NCI-H82 treated with DMSO at 0.1 percent for 48 hours (cell line): ENCODE data around the gene ASB1.
"Not testable (repeated sequence)": the region's sequence is repeated elsewhere in the genome, so short reads cannot be mapped to it uniquely, and the experiment has no call there.

ENCODE experiments used
- DNase-seq: peaks from one replicate; lab custom pipeline; 2025; ENCODE audit not compliant: unreplicated experiment; lab: John Stamatoyannopoulos, UW

The ASB1 gene

DNA sequence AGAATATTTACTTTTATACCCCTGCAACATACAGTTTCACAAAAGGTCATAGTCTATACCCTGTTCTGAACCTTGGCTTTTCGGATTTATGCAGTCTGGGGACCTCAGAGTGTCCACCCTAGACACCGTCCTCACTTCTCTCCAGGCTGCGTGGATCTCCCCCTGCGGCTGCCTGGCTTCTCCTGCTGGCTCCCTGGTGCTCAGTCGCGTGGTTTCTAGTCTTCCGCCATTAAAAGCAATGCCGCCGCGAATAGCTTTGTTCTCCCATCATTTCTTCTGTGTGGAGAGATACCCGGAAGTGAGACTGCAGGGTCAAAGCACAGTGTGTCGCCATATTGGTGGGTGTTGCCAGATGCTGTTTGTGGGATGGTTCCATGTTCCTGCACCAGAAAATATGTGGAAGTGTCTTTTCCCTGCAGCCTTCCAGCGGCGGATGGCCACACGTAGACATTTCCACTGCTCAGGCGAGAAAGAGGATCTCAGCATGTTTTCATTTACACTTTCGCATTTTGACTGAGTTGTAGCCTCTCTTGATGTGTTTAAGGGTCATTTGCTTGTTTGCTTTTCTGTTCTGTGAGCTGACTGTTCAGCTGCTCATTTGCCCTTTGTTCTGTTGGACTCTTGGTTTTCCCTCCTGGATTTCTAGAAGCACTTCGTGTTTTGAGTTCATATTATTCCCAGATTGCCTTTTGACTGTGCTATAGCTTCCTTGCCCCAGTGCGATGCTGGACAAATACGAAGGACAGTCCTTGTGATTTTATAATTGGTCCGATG, 22.9 kb upstream of the ASB1 start:
- DNase-seq = no peak

DNA sequence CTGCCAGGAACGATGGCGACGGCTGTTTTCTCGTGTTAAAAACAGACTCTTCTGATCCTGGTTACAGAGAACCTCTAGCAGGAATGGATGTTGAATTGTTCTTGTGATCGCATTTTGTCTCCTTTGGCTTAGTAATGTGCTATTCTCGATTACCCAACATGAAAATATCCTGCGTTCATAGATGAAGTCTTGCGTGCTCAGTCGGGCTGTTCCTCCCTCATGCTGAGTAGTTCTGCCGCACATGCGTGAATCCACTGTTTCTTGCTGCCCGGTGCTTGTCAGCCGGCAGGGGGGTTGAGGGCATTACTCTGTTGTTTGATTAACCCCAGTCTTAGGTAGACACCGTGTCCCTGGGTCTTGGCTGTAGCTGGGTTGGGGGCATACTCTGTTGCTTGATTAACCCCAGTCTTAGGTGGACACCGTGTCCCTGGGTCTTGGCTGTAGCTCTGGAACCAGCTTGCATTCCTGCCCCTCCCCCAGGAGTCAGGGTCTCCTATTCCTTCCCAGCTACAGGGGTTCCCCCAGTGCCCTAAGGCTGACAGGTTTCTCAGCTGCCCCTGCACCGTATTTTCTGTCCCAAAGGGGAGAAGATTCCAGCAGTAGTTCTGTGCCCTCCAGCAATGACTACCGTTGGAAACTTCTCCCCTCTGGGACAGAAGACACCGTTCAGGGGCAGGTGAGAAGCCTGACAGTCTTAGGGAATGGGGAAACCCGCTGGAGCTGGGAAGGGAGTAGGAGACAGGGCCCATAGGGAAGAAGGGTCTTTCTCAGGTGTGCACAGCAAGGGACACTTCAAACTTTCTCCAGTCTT, 22.1 kb upstream of the ASB1 start:
- no peak for DNase-seq

DNA sequence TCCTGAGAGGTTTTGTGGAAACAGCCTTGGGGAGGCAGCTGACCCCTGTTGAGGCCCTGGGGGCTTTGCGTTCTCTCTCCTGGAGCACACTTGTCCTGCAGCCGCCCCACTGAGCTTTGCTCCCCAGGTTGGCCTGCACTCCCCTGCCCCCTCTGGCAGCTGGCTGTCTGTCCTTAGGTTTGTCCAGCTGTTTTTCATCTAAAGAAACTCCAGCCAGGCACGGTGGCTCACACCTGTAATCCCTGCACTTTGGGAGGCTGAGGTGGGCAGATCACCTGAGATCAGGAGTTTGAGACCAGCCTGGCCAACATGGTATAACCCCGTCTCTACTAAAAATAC, 21.5 kb upstream of the ASB1 start:
- not testable (repeated sequence) for DNase-seq

DNA sequence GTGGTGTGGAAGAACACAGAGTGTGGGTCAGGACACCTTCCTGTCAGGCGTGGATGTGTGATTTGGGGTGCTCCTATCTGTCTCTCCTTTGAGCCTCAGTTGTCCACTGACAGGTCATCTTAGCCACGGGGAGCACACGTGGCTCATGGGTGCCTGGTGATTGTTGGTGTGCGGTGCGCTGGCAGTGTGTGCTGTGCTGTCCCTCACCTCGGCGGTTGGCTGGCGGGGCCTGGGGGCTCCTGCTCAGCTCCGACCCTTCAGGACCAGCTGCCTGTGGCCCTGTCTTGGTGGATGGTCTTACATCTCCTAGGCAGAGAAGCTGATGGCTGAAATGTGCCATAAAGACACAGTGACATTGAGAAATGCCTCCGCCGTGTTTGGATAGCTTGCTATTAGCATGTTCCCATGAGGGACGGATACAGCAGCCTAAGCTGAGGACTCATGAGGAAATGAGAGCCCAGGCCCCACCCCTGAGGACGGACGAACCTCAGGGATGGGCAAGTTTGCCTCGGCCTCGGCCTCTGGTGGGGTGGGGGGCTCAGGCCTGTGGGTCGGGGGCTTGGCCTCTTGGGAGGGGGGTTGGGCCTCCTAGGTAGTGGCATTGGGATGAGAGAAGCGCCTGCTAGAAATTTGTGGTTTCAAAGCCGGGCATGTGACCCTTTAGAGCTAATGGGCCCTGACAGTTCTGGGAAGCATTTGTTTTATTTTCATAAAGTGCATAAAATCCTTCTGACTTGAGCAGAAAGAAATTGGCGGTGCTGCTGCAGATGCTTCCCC, 20.3 kb upstream of the ASB1 start:
- no peak for DNase-seq

DNA sequence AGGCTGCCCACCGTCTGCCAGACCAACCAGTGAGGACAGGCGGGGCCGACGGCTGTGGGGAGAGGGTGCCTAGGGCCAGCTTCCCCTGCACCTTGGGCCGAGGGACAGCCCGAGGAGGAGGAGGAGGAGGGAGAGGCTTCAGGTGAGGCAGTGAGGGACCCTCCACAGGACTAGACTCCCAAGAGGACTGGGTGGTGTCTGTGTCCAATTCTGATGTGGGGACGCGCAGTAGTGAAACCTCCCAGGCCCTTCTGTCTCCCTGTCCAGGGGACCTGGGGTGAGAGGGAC, 19.8 kb upstream of the ASB1 start:
- no peak for DNase-seq

DNA sequence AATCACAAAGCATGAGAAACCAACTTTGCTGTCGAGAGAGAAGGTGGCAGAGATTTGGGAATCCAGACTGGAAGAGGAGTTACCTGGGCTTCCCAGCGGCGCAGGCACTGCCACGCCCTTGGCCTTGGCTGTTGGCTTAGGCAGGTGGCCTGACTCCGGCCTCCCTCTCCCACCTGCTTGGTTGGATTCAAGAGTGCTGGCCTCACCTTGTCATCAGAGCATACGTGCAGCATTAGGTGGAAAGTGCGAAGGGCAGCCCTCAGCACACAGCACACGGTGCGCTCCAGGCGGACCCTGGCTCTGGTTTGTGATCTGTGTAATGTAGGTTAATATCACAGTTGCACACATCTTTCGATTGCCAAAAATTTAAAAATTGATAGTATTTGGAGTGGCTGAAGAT, 19.2 kb upstream of the ASB1 start:
- no peak for DNase-seq

DNA sequence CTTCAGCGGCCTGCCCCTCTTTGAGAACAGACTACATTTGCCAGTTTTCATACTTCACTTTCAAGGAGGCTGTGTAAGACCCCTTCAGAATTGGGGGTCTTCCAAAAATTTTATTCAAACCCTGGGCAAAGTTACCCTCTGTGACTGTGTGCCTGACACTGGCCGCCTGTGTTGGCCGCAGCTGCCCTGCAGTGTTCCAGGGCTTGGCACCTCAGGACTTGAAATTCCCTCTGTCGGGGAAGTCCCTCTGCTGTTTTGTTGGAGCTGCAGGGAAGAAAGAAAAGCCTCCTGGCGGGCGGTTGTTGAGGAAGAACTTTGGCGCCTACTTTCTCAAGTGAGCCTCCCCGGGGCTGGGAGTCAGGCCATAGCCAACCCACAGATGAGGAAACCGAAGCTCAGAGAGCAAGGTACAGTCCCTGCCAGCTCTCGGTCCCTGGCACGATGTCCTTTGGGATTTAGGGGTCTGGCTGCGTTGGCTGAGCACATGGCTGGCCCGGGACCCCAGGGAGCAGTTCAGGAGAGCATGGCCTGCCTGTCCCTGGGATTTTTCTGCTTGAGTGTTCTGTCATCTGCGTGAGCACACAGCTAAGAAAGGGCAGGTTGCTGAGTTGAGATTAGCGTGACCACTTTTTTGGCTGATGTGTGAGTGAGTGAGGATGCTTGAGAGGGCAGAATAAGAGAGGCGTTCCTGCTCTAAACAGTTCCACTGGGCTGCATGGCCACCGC, 17.9 kb upstream of the ASB1 start:
- DNase-seq = no peak

DNA sequence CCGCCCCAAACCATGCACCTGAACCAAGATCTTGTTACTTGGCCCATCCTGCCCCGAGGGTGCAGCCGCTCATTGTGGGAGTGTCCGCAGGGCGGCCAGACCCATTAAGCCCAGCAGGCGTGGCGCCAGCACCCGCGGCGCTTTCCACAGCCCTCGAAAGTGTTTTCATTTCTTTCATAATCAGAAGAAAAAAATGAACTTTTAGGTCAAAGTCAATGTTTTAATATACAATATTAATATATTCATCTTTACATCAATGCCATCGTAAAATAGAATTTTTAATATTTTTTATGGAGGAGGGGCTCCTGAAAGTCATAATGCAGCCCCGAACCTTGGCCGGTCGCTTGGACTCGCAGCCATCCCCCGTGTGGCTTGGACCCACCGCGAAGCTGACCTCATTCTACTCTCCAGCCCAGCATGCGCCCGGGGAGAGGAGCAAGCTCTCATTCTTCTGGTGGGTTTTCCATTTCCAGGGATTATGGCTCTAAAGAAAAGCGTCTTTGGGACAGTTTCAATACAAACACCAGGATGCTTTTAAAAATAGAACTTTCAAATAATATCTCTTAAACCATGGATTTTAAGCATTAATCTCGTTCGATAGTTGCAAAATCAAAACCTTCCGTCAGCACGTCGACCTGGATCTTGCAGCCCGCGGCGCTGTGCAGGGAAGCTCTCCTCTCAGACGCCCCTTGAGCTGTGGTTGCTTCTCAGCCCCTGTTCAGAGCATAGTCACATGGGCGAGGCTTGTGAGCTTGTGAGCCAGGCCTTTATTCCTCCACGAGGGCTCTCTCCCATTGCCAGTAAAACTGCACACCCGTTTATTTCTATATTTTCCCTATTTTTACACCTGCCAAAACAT, 17.2 kb upstream of the ASB1 start:
- no peak for DNase-seq

DNA sequence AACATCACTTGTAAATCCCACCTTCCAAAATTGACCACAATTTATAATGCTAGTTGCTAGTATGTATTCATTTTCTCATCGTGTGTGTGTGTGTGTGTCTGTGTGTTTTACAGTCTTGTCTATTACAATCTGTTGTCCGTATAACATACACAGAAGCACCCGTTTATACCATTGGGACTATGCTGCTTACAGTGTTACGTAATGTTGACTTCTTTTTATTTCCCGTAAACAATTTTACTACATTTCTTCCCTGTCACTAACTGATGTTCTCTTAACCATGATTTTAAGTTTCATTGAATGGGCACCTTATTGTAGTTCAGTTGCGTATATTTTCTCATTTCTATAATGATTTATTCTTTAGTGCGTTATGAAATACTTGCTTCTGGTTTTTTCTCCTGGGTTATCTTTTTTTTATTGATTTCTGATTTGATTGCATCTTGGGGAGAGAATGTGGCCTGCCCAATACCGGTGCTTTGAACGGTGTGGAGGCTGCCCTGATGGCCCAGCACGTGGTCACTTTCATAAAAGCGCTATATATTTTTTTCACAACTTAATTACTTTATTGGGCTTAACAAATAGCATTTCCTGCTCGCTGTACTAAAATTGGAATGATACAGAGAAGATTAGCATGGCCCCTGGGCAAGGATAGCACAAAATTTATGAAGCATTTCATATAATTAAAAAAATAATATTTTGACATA, 14.5 kb upstream of the ASB1 start:
- no peak for DNase-seq

DNA sequence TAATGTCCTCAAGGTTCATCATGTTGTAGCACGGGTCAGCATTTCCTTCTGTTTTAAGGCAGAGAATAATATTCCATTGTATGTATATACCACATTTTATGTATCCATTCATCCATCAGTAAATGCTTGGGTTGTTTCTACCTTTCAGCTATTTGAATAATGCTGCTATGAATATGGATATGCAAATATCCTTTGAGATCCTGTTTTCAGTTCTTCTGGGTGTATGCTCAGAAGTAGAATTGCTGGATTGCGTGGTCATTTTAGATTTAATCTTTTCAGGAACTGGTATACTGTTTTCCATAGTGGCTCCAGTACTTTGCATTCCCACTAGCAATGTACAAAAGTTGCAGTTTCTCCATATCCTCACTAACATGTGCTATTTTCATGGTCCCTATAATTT, 13.4 kb upstream of the ASB1 start:
- no peak for DNase-seq

DNA sequence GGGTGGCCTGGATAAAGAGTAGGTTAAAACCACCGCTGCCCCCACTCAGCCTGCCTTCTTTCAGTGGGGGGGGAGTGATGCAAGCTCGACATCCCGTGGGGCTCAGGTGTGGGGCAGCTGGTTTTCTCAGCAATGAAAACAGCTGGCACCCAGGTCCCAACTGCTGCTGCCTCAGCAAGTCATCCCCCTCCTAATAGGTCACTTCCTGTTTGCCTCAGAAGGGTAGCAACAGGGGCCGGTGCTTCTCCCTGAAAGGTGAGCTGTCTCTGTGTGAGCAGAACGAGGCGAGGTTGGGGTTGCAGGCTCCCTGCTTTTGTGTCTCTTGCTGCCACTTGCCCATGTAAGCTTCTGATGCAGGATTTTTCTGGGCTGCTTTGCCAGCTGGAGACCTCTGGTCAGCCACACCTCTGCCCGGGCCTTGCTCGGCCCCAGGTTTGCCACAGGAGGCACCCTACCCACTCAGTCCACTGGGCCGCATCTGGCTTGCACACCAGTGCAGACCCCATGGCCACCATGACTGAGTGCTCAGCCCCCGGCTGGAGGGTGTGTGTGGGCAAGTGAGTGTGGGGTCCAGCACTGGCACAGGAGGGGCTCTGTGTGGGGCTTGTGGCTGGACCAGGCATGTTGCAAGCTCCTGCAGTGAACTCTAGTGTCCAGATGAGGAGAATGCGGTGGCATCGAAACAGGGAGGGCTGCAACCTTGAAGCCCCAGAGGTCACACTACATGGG, 11.5 kb upstream of the ASB1 start:
- DNase-seq = no peak

DNA sequence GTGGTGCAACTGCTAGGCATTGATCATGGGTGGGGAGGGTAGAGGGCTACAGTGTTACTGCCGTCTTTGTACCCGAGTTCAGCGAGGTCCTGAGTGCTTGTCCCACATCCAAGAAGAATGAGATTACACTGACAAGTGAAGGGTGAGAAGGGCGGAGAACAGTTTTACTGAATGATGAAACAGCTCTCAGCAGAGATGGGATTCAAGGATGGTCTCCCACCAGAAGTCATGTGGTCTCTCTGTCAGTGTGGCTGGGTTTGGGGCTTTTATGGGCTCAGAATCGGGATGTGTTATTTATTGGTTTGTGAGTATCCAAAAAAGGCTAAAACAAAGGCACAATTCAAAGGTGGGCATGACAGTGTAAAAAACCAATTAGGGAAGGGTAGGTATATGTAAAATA, 10.8 kb upstream of the ASB1 start:
- DNase-seq = no peak

DNA sequence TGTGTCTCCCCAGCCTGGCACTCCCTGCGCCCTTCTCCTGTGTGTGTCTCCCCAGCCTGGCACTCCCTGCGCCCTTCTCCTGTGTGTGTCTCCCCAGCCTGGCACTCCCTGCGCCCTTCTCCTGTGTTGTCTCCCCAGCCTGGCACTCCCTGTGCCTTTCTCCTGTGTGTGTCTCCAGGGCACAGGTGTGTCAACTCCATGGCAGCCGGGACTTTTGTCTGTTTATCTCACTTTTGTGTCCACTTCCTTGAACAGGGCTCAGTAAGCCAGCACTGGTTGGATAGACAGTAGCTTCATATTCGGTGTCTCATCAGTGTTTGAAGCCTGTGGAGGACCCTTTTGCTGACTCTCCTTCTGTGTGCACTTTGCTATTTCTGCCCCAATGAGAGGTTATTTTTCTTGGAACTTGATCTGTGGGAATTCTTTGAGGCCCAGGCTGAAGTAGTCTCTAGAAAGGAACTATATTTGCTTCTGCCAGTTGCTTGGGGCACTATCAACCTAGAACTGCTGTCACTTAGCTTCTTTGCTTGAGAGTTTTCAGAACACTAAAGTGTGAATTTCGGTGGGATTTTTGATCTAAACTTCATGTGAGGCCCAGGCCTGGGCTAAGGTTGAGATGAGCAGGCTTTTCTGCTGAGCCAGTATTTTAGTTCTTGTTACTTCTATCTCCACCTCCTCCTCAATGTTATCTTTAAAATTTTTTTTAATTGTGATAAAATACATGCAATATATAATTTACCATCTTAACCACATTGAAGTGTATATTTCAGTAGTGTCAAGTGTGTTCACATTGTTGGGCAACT, 8.3 kb upstream of the ASB1 start:
- DNase-seq = no peak

DNA sequence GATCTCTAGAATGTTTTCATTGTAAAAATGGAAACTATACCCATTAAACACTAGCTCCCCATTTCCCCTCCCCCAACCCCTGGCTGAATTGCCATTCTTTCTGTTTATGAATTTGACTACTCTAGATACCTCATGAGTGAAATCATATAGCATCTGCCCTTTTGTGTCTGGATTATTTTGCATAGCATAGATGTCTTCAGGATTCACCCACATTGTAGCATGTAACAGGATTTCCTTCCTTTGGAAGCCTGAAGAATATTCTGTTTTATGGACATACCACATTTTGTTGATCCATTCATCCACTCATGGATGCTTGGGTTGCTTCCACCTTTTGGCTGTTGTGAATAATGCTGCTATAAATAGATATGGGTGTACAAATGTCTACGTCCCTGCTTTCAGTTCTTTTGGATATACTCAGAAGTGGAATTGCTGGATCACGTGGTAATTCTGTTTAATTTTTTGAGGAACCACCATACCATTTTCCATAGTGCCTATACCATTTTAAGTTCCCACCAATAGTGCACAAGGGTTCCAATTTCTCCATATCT, 7.7 kb upstream of the ASB1 start:
- DNase-seq = no peak

DNA sequence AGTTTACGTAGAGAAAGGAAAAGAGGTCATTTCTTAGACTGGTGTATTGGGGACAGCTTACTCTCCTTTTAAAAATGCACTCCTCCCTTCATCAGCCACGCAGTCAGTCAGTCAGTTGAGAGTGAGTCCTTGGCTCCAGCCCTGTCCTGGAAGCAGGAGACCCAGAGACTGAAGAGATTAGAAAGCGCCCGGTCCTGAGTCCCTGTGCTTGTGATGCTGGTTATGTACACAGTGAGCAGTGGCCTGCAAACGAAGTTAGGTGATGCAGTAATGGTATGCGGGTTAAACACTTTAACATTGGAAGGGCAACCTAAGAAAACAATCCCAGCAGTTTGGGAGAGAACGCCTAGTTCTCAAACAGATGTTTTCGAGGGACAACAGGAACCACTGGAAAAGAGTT, 6.3 kb upstream of the ASB1 start:
- DNase-seq = no peak

DNA sequence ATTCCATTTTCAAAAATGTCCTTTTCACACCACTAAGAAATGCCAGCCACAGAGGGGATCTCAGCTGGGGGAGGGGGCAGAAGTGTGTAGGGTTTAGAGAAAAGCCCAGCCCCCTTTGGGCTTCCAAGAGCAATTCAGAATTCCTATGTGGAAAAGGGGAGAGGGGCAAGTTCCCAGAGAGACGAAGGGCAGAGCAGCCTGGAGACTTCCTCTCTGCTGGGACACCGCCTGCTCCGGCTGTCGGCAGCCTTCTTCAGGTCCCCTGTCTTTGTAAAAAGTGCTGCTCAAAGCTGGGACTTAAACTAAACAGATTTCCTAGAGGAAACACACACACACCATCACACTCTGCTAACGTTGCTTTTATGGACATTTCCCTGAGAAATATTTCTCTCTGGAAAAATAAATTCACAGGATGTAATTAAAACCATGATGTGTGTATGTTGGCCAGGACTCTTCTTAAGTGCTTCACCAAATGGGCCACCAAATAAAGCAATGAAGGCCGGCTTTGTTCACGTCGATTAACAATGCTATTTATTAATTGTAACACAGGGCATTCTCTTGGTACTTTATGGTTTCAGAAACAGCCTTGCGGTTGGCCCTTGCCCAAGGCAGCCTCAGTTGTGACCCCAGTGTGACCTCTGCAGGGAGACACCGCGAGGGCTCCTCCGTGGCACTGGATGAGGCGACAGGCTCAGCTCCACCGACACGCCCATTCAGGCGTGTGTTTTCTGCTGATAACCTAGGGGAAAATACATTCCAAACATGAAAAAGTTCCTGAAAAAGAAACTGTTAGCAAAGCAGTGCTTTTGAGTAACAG, 5.6 kb upstream of the ASB1 start:
- DNase-seq = no peak

DNA sequence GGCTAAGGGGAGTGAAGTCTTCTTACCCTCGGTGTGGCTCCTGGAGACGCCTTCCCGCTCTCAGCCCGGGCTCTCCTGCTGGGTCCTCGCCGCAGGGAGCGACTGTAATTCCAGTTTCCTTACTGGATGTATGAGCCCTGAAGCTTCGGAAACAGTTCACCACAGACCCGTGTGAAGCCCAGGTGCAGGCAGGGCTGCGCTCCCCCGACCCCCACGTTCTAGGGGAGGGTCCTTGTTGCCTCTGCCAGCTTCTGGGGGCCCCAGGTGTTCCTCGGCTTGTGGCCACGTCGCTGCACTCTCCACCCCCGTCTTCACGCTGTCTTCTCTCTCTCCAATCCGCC, 5.1 kb upstream of the ASB1 start:
- DNase-seq = no peak

DNA sequence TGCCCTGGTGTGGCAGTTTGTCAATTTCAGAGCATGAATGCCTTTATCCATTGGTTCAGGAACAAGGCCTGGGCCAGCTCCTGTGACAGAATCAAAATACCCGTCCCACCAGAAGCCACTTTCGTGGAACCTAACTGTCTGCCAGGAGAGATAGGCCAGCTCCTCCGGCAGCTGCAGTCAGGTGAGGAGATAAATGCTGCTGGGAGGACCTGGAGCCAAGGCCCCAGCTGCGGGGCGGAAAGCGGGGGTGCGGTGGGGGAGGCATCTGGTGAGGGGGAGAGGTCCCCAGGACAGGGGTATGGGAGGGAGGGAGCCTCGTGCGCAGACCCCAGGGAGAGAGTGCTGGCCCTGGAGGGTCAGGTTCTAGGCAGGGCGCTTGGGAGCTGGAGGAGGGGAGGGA, 4.4 kb upstream of the ASB1 start:
- DNase-seq = no peak
